ENCODE data around the gene KRTAP5-3. TPM values are rescaled to one million over a fixed set of nuclear protein-coding genes. Genes with fewer than 3 reads are reported as not detected.

KRTAP5-3 gene
- total and polyA plus RNA-seq, 2 of the 13 experiments (the other 11 are each of a cell fraction or from before 2014, with no cell fraction given) = not detected

GRCh38 chr11:1572197-1573076 lies 35.8 kb downstream of the KRTAP5-3 start, which contains the start of gene DUSP8 (continued):
- TF ChIP-seq, protein P1, sequence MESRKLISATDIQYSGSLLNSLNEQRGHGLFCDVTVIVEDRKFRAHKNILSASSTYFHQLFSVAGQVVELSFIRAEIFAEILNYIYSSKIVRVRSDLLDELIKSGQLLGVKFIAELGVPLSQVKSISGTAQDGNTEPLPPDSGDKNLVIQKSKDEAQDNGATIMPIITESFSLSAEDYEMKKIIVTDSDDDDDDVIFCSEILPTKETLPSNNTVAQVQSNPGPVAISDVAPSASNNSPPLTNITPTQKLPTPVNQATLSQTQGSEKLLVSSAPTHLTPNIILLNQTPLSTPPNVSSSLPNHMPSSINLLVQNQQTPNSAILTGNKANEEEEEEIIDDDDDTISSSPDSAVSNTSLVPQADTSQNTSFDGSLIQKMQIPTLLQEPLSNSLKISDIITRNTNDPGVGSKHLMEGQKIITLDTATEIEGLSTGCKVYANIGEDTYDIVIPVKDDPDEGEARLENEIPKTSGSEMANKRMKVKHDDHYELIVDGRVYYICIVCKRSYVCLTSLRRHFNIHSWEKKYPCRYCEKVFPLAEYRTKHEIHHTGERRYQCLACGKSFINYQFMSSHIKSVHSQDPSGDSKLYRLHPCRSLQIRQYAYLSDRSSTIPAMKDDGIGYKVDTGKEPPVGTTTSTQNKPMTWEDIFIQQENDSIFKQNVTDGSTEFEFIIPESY (CRISPR knock-in tag; IDR thresholded peaks at IDR 0.05) = no peak
- no peak for TF ChIP-seq ZNF615 (CRISPR knock-in tag; IDR thresholded peaks at IDR 0.05; ENCODE audit: borderline replicate concordance)
- peak; percentile 96 for TF ChIP-seq CREB1 (IDR thresholded peaks at IDR 0.05)
- no peak for TF ChIP-seq CREB1 (CRISPR knock-in tag; IDR thresholded peaks at IDR 0.05)
- TF ChIP-seq TFE3 (CRISPR knock-in tag; IDR thresholded peaks at IDR 0.05) = no peak
- no peak for TF ChIP-seq HOXA5 (CRISPR knock-in tag; IDR thresholded peaks at IDR 0.05)
- TF ChIP-seq, protein P2, sequence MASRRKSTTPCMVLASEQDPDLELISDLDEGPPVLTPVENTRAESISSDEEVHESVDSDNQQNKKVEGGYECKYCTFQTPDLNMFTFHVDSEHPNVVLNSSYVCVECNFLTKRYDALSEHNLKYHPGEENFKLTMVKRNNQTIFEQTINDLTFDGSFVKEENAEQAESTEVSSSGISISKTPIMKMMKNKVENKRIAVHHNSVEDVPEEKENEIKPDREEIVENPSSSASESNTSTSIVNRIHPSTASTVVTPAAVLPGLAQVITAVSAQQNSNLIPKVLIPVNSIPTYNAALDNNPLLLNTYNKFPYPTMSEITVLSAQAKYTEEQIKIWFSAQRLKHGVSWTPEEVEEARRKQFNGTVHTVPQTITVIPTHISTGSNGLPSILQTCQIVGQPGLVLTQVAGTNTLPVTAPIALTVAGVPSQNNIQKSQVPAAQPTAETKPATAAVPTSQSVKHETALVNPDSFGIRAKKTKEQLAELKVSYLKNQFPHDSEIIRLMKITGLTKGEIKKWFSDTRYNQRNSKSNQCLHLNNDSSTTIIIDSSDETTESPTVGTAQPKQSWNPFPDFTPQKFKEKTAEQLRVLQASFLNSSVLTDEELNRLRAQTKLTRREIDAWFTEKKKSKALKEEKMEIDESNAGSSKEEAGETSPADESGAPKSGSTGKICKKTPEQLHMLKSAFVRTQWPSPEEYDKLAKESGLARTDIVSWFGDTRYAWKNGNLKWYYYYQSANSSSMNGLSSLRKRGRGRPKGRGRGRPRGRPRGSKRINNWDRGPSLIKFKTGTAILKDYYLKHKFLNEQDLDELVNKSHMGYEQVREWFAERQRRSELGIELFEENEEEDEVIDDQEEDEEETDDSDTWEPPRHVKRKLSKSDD (CRISPR knock-in tag; IDR thresholded peaks at IDR 0.05; ENCODE audit: low read depth) = no peak
- TF ChIP-seq ZNF335 (CRISPR knock-in tag; IDR thresholded peaks at IDR 0.05) = no peak
- TF ChIP-seq ZSCAN30 (CRISPR knock-in tag; IDR thresholded peaks at IDR 0.05) = no peak
- TF ChIP-seq, protein P3, sequence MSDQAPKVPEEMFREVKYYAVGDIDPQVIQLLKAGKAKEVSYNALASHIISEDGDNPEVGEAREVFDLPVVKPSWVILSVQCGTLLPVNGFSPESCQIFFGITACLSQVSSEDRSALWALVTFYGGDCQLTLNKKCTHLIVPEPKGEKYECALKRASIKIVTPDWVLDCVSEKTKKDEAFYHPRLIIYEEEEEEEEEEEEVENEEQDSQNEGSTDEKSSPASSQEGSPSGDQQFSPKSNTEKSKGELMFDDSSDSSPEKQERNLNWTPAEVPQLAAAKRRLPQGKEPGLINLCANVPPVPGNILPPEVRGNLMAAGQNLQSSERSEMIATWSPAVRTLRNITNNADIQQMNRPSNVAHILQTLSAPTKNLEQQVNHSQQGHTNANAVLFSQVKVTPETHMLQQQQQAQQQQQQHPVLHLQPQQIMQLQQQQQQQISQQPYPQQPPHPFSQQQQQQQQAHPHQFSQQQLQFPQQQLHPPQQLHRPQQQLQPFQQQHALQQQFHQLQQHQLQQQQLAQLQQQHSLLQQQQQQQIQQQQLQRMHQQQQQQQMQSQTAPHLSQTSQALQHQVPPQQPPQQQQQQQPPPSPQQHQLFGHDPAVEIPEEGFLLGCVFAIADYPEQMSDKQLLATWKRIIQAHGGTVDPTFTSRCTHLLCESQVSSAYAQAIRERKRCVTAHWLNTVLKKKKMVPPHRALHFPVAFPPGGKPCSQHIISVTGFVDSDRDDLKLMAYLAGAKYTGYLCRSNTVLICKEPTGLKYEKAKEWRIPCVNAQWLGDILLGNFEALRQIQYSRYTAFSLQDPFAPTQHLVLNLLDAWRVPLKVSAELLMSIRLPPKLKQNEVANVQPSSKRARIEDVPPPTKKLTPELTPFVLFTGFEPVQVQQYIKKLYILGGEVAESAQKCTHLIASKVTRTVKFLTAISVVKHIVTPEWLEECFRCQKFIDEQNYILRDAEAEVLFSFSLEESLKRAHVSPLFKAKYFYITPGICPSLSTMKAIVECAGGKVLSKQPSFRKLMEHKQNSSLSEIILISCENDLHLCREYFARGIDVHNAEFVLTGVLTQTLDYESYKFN (CRISPR knock-in tag; conservative IDR thresholded peaks at IDR 0.05) = peak; percentile 38
- TF ChIP-seq ZFP62 (CRISPR knock-in tag; IDR thresholded peaks at IDR 0.05) = no peak
- 0 out of 2 replicates have a peak, but pooled peaks have one; percentile 45 for TF ChIP-seq ZNF446 (CRISPR knock-in tag; IDR thresholded peaks at IDR 0.05)
- TF ChIP-seq ZNF546 (CRISPR knock-in tag; conservative IDR thresholded peaks at IDR 0.05) = no peak
- peak; percentile 79 for TF ChIP-seq ATF7 (IDR thresholded peaks at IDR 0.05)
- TF ChIP-seq ATF7 (CRISPR knock-in tag; IDR thresholded peaks at IDR 0.05) = peak; percentile 95
- TF ChIP-seq ZNF572 (CRISPR knock-in tag; IDR thresholded peaks at IDR 0.05) = no peak
- no peak for TF ChIP-seq ZNF124 (CRISPR knock-in tag; IDR thresholded peaks at IDR 0.05)
- peak; percentile 81 for TF ChIP-seq ZBTB21 (CRISPR knock-in tag; IDR thresholded peaks at IDR 0.05)
- TF ChIP-seq CCDC6 (CRISPR knock-in tag; IDR thresholded peaks at IDR 0.05) = no peak
- peak; percentile 14 for TF ChIP-seq RBM39 (IDR thresholded peaks at IDR 0.05; ENCODE audit: low read depth, low read length, poor library complexity, severe bottlenecking)
- no peak for TF ChIP-seq ZNF20 (CRISPR knock-in tag; IDR thresholded peaks at IDR 0.05)
